ENCODE results near the gene GABRD. TPM values are rescaled to one million over a fixed set of nuclear protein-coding genes. Genes with fewer than 3 reads are reported as not detected.
"Not testable (repeated sequence)": the region's sequence is repeated elsewhere in the genome, so short reads cannot be mapped to it uniquely, and the experiment has no call there.

GABRD gene
- total RNA-seq, 1 experiment from 2014 or later = not detected

DNA sequence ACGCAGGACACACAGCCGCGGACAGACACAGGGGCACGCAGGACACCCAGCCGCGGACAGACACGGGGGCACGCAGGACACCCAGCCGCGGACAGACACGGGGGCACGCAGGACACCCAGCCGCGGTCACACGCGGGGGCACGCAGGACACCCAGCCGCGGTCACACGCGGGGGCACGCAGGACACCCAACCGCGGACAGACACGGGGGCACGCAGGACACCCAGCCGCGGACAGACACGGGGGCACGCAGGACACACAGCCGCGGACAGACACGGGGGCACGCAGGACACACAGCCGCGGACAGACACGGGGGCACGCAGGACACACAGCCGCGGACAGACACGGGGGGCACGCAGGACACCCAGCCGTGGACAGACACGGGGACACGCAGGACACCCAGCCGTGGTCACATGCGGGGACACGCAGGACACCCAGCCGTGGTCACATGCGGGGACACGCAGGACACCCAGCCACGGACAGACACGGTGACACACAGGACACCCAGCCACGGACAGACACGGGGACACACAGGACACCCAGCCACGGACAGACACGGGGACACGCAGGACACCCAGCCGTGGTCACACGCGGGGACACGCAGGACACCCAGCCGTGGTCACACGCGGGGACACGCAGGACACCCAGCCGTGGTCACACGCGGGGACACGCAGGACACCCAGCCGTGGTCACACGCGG is 37.4 kb upstream of the GABRD start:
- H3K4me1 ChIP-seq (ENCODE audit: low read length); H3K27ac ChIP-seq (ENCODE audit: low read length): not testable (repeated sequence)

DNA sequence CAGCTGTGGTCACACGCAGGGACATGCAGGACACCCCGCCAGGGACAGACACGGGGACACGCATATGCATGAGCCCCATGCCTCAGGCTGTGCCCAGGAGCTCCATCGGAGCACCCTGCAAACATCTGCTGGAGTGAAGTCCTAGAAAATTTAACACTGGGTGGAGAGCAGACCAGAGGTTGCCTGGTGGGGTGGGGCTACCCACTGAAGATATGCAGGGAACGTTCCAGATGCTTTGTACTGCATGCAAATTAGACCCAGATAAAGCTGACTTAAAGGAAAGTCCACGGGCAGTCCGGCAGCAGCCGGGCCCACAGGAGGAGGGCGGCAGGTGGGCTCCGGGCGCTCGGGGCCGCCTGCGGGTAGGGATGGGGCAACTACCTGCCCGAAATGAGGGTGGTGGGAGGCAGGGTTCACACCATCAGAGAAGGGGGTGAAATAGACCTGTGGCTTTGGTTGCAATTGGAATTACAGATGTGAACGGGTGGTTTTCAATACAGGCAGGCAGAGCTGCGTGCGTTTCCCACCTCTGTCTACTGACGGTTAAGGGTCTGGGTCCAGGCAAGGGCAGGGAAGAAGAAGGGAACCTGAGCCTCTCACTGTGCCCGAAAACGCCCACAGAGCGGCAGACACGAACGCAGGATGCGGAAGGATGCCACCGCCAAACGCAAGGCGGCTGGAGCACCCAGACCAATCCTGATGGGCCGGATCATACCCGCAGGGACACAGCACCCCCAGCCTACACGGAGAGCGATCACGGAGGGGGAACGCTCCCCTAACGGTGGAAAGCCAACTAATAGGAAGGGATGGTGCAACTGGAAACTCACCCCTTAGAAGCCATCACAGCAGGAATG is 36.5 kb upstream of the GABRD start:
- no peak overlapping the region for H3K9ac ChIP-seq (ENCODE audit: low read length)
- peaks cover 5% of the 10 kb centered on the region; the same call in 1 of the 2 replicates for H3K9me3 ChIP-seq (ENCODE audit: low read length)
- no peaks in the 10 kb centered on the region for H3K4me1 ChIP-seq (ENCODE audit: low read length)
- no peaks in the 10 kb centered on the region for H4K20me1 ChIP-seq (ENCODE audit: insufficient read depth, low read depth, low read length)
- no peak overlapping the region for H2AFZ ChIP-seq (ENCODE audit: low read length)
- no peaks in the 10 kb centered on the region for H3K79me2 ChIP-seq (ENCODE audit: low read length)
- H3K9me2 ChIP-seq (replicated peaks; ENCODE audit: insufficient read depth, low read length) = no peaks in the 10 kb centered on the region
- DNase-seq = no peak
- no peak overlapping the region for H3K4me3 ChIP-seq (ENCODE audit: low read length)
- no peak overlapping the region for H3K27ac ChIP-seq (ENCODE audit: low read length)
- no peaks in the 10 kb centered on the region for H3K27me3 ChIP-seq (ENCODE audit: low read length)
- no peaks in the 10 kb centered on the region for H3K36me3 ChIP-seq (ENCODE audit: insufficient read depth, low read length)
- no peak overlapping the region for H3K4me2 ChIP-seq (ENCODE audit: low read depth, low read length, poor library complexity, severe bottlenecking)

More for the DNA sequence above, 37.4 kb upstream of the GABRD start:
- not testable (repeated sequence) for H3K36me3 ChIP-seq (ENCODE audit: insufficient read depth, low read length); H3K4me2 ChIP-seq (ENCODE audit: low read depth, low read length, poor library complexity, severe bottlenecking); H2AFZ ChIP-seq (ENCODE audit: low read length); H3K9me2 ChIP-seq (replicated peaks; ENCODE audit: insufficient read depth, low read length); H3K9me3 ChIP-seq (ENCODE audit: low read length); H3K27me3 ChIP-seq (ENCODE audit: low read length); H3K79me2 ChIP-seq (ENCODE audit: low read length); H4K20me1 ChIP-seq (ENCODE audit: insufficient read depth, low read depth, low read length); H3K9ac ChIP-seq (ENCODE audit: low read length); DNase-seq; H3K4me3 ChIP-seq (ENCODE audit: low read length)

- Histone ChIP-seq H3K9me3 (ENCODE audit: low read length) (peaks cover 1% of the 10 kb centered on the region; the same call in 1 of the 2 replicates), H3K9me2 (replicated peaks; ENCODE audit: insufficient read depth, low read length) (no peaks in the 10 kb centered on the region), H3K79me2 (ENCODE audit: low read length) (no peaks in the 10 kb centered on the region), H2AFZ (ENCODE audit: low read length) (no peak overlapping the region), H3K4me3 (ENCODE audit: low read length) (no peak overlapping the region), H3K4me1 (ENCODE audit: low read length) (no peaks in the 10 kb centered on the region), H3K27ac (ENCODE audit: low read length) (no peak overlapping the region), H3K4me2 (ENCODE audit: low read depth, low read length, poor library complexity, severe bottlenecking) (no peak overlapping the region), H3K9ac (ENCODE audit: low read length) (no peak overlapping the region), H3K27me3 (ENCODE audit: low read length) (no peaks in the 10 kb centered on the region), H3K36me3 (ENCODE audit: insufficient read depth, low read length) (no peaks in the 10 kb centered on the region), H4K20me1 (ENCODE audit: insufficient read depth, low read depth, low read length) (no peaks in the 10 kb centered on the region)
- DNase-seq = no peak
Observed at GRCh38 chr1:1984560-1985070, 34.5 kb upstream of the GABRD start.

DNA sequence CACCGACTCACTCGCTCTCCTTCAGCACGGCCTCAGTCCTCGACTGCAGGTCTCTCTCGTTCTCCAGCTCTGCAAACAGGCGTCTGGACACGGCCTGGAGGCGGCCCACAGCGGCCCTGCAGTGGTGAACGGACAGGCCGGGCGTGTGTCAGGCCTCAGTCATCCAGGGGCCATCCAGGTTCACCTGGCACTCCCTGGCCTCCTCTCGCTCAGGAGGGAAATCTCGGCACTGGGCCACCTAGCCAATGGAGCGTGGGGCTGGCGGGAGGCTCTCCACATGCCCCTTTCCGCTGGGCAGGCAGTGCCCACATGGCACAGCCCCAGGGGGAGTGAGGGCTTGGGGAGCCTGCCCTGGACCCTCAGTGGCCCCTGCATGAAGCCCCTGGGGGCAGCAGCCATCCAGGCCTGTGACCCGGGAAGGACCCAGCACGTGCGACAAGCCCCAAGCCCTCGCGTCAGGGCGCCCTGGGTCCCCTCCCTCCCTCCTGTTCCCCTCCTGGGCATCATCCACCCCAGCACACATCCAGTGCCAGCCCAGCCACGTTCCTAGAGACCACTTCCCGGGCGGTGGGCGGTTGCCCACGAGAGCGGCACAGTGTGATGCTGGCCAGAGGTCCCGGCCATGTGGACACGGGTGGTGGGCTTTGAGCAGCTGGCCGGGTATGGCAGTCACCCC is 33.6 kb upstream of the GABRD start:
- H3K4me3 ChIP-seq (ENCODE audit: low read length) = no peak overlapping the region
- H3K27me3 ChIP-seq (ENCODE audit: low read length) = no peaks in the 10 kb centered on the region
- H2AFZ ChIP-seq (ENCODE audit: low read length) = no peak overlapping the region
- no peaks in the 10 kb centered on the region for H3K4me1 ChIP-seq (ENCODE audit: low read length)
- no peak for DNase-seq
- no peak overlapping the region for H3K4me2 ChIP-seq (ENCODE audit: low read depth, low read length, poor library complexity, severe bottlenecking)
- H3K9me2 ChIP-seq (replicated peaks; ENCODE audit: insufficient read depth, low read length) = no peaks in the 10 kb centered on the region
- no peaks in the 10 kb centered on the region for H3K36me3 ChIP-seq (ENCODE audit: insufficient read depth, low read length)
- no peaks in the 10 kb centered on the region for H4K20me1 ChIP-seq (ENCODE audit: insufficient read depth, low read depth, low read length)
- H3K79me2 ChIP-seq (ENCODE audit: low read length) = no peaks in the 10 kb centered on the region
- H3K9me3 ChIP-seq (ENCODE audit: low read length) = no peaks in the 10 kb centered on the region; the same call in 1 of the 2 replicates
- H3K9ac ChIP-seq (ENCODE audit: low read length) = no peak overlapping the region
- H3K27ac ChIP-seq (ENCODE audit: low read length) = no peak overlapping the region

GRCh38 chr1:1986451-1987141 is 32.5 kb upstream of the GABRD start:
- Histone ChIP-seq H4K20me1 (ENCODE audit: insufficient read depth, low read depth, low read length) (no peaks in the 10 kb centered on the region), H3K9me2 (replicated peaks; ENCODE audit: insufficient read depth, low read length) (no peaks in the 10 kb centered on the region), H3K27ac (ENCODE audit: low read length) (no peak overlapping the region), H2AFZ (ENCODE audit: low read length) (no peak overlapping the region), H3K36me3 (ENCODE audit: insufficient read depth, low read length) (no peaks in the 10 kb centered on the region), H3K9me3 (ENCODE audit: low read length) (no peaks in the 10 kb centered on the region), H3K27me3 (ENCODE audit: low read length) (no peaks in the 10 kb centered on the region), H3K79me2 (ENCODE audit: low read length) (no peaks in the 10 kb centered on the region), H3K4me2 (ENCODE audit: low read depth, low read length, poor library complexity, severe bottlenecking) (no peak overlapping the region), H3K4me1 (ENCODE audit: low read length) (no peaks in the 10 kb centered on the region), H3K9ac (ENCODE audit: low read length) (no peak overlapping the region), H3K4me3 (ENCODE audit: low read length) (no peak overlapping the region)
- DNase-seq = no peak

- no peak overlapping the region for H3K4me2 ChIP-seq (ENCODE audit: low read depth, low read length, poor library complexity, severe bottlenecking)
- H3K9me2 ChIP-seq (replicated peaks; ENCODE audit: insufficient read depth, low read length) = no peaks in the 10 kb centered on the region
Observed at GRCh38 chr1:1987142-1987510, 32.0 kb upstream of the GABRD start.

DNA sequence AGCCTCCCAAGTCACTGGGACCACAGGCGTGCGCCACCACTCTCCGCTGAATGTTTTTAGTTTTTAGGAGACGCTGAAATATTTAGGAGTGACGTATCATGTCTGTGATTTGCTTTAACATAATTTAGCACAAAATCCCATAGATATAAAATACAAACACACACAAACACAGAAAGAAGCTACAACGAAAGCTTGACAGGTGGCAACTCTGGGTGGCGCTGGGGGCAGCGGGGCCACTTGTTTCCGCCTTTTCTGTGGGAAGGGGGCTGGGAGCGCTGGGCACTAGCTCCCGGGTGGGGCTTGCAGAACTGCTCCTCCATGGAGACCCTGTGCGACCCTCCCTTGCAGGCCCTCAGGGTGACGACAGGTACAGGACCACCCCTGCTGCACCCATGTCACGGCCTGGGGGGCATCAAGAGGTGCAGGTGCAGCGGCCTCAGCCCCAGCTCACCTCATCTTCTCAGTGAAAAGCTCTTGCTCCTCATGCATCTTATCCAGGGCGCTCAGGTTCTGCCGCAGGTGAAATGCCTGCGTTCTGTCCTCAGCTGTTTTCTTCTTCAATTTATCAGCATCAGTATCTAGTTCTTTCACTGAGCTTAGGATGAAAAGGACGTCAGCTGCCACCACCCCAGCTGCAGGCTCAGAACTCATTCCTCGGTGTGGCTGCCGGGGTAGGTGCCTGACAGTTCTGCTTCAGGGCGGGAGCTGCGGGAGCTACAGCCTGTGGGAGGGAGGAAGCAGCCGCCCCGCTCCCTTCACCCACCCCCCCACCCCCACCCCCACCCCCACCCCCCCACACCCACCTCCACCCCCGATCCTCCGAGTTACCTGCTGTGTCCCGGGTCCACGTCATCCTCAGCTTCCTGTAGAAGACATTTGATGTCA is 30.8 kb upstream of the GABRD start:
- no peak overlapping the region for H3K4me2 ChIP-seq (ENCODE audit: low read depth, low read length, poor library complexity, severe bottlenecking)
- H3K9me3 ChIP-seq (ENCODE audit: low read length) = no peaks in the 10 kb centered on the region
- no peaks in the 10 kb centered on the region for H3K9me2 ChIP-seq (replicated peaks; ENCODE audit: insufficient read depth, low read length)
- H3K4me1 ChIP-seq (ENCODE audit: low read length) = no peaks in the 10 kb centered on the region
- no peaks in the 10 kb centered on the region for H3K27me3 ChIP-seq (ENCODE audit: low read length)
- H3K4me3 ChIP-seq (ENCODE audit: low read length) = no peak overlapping the region
- H3K79me2 ChIP-seq (ENCODE audit: low read length) = no peaks in the 10 kb centered on the region
- no peak overlapping the region for H2AFZ ChIP-seq (ENCODE audit: low read length)
- no peaks in the 10 kb centered on the region for H4K20me1 ChIP-seq (ENCODE audit: insufficient read depth, low read depth, low read length)
- H3K9ac ChIP-seq (ENCODE audit: low read length) = no peak overlapping the region
- DNase-seq = no peak
- H3K36me3 ChIP-seq (ENCODE audit: insufficient read depth, low read length) = no peaks in the 10 kb centered on the region
- H3K27ac ChIP-seq (ENCODE audit: low read length) = no peak overlapping the region

More at GRCh38 chr1:1987142-1987510, 32.0 kb upstream of the GABRD start:
- H3K4me3 ChIP-seq (ENCODE audit: low read length) = no peak overlapping the region
- H3K27ac ChIP-seq (ENCODE audit: low read length) = no peak overlapping the region
- H3K27me3 ChIP-seq (ENCODE audit: low read length) = no peaks in the 10 kb centered on the region
- no peaks in the 10 kb centered on the region for H3K9me3 ChIP-seq (ENCODE audit: low read length)
- DNase-seq = no peak
- no peaks in the 10 kb centered on the region for H3K4me1 ChIP-seq (ENCODE audit: low read length)
- H3K9ac ChIP-seq (ENCODE audit: low read length) = no peak overlapping the region
- no peak overlapping the region for H2AFZ ChIP-seq (ENCODE audit: low read length)
- H4K20me1 ChIP-seq (ENCODE audit: insufficient read depth, low read depth, low read length) = no peaks in the 10 kb centered on the region
- H3K79me2 ChIP-seq (ENCODE audit: low read length) = no peaks in the 10 kb centered on the region
- no peaks in the 10 kb centered on the region for H3K36me3 ChIP-seq (ENCODE audit: insufficient read depth, low read length)

Measured in Karpas-422 (cell line).